Gastrocnemius medialis (tissue), 4 donors: ENCODE measurements around the gene CELF4. TPM values are rescaled to one million over a fixed set of nuclear protein-coding genes. Genes with fewer than 3 reads are reported as not detected.

Experiments used
- ATAC-seq, 2 donors: fragments of 150-250 bp; one replicate each; pipeline ENCODE4 v1.9.1; 2016
- DNase-seq, 2 donors: peaks; one replicate each; pipeline ENCODE4 v3.0.0-alpha.2; 2019
- H3K27ac ChIP-seq, 4 donors: fragments of 200-600 bp; sonication (generic); 1 replicate in 1 of 4; 2 replicates in 3 of 4; pipeline ENCODE4 v1.5.1; 2016 to 2018; ENCODE audit warnings: mild to moderate bottlenecking in 2 of 4, moderate library complexity in 1 of 4
- H3K27me3 ChIP-seq, 3 donors: fragments of 200-600 bp; sonication (generic) in 2 of 3; 1 replicate in 1 of 3; 2 replicates in 2 of 3; pipeline versions ENCODE4 v1.5.1 to v1.6.0; 2016 to 2019; ENCODE audit warnings: mild to moderate bottlenecking in 1 of 3, moderate library complexity in 1 of 3
- H3K36me3 ChIP-seq, 2 donors: fragments of 200-600 bp; sonication (generic) in 1 of 2; one replicate each; pipeline ENCODE4 v1.5.1; 2017 to 2018
- H3K4me1 ChIP-seq, 2 donors: fragments of 200-600 bp; sonication (generic) in 1 of 2; one replicate each; pipeline ENCODE4 v1.5.1; 2016 to 2017; ENCODE audit warnings: mild to moderate bottlenecking in 2 of 2
- H3K4me3 ChIP-seq, 4 donors: fragments of 200-600 bp; sonication (generic) in 3 of 4; 1 replicate in 1 of 4; 2 replicates in 3 of 4; pipeline ENCODE4 v1.5.1; 2016 to 2019; ENCODE audit warnings: mild to moderate bottlenecking in 2 of 4
- H3K9me3 ChIP-seq, 3 donors: fragments of 200-600 bp; sonication (generic) in 2 of 3; 1 replicate in 1 of 3; 2 replicates in 2 of 3; pipeline ENCODE4 v1.5.1; 2016 to 2019
- CTCF ChIP-seq, 5 experiments: fragments of 450-650 bp in 3 of 5; fragments of 200-600 bp in 2 of 5; sonication (generic) in 2 of 5; IDR thresholded peaks in 4 of 5; conservative IDR thresholded peaks in 1 of 5; 1 replicate in 4 of 5; 2 replicates in 1 of 5; pipeline ENCODE4 v1.5.1; 2016 to 2019; ENCODE audit warnings: antibody characterized with exemption in 5 of 5, mild to moderate bottlenecking in 3 of 5, moderate library complexity in 3 of 5
- POLR2A ChIP-seq, 2 donors: fragments of 450-650 bp; IDR thresholded peaks; one replicate each; pipeline ENCODE4 v1.6.1; 2017; ENCODE audit warnings: antibody characterized with exemption in 2 of 2, mild to moderate bottlenecking in 2 of 2, moderate library complexity in 2 of 2
- in situ Hi-C, 4 donors: fragments of 200-750 bp; cut with MboI; loops; one replicate each; pipeline versions ENCODE4 v1.15.0 to v1.8.0; 2017; ENCODE audit warnings: low sequenced_read_pairs in 4 of 4
- intact Hi-C: fragments of 100-400 bp; cut with DNase I; formaldehyde crosslinking; loops from one replicate; pipeline ENCODE4 v1.15.1; 2023; ENCODE audit warnings: low total_unique reads
- total RNA-seq, 4 donors: library from RNA; depleted of rRNA; stranded (reverse); fragments of >200 nt; gene quantifications; one replicate each; pipeline versions ENCODE4 v1.1.0 to v1.2.3, GENCODE V29; 2016

The CELF4 gene
- total RNA-seq, 4 donors from 2014 or later, result not detected

GRCh38 chr18:37445836-37446235 is 119.8 kb downstream of the CELF4 start:
- in situ Hi-C loops, result no loop called here
- Histone ChIP-seq H3K27me3 (peaks cover 0 to 4% (median 2%) of the 10 kb centered on the region in 3 donors), H3K4me3 (no peak overlapping the region), H3K36me3 (no peaks in the 10 kb centered on the region), H3K4me1 (no peaks in the 10 kb centered on the region), H3K9me3 (no peaks in the 10 kb centered on the region), H3K27ac (no peak overlapping the region)
- TF ChIP-seq CTCF (IDR thresholded peaks at IDR 0.05 in 4 of 5, conservative IDR thresholded peaks at IDR 0.05 in 1 of 5) (no peak), POLR2A (IDR thresholded peaks at IDR 0.05) (no peak)
- intact Hi-C loops, result loop anchor here (2.0 kb wide), 1 partner anchor 93 kb away; no protein-coding TSS in a partner anchor
- no peak for DNase-seq
- no peak for ATAC-seq

GRCh38 chr18:37445368-37445767 is 120.2 kb downstream of the CELF4 start:
- no peaks in the 10 kb centered on the region for H3K36me3 ChIP-seq
- DNase-seq (no peak), ATAC-seq (no peak)
- no peak overlapping the region for H3K27ac ChIP-seq
- peaks cover 0 to 4% (median 2%) of the 10 kb centered on the region in 3 donors for H3K27me3 ChIP-seq
- in situ Hi-C loops, result no loop called here
- H3K4me1 ChIP-seq, result no peaks in the 10 kb centered on the region
- intact Hi-C loops, result loop anchor here (2.0 kb wide), 1 partner anchor 93 kb away; no protein-coding TSS in a partner anchor
- H3K9me3 ChIP-seq, result no peaks in the 10 kb centered on the region
- H3K4me3 ChIP-seq, result no peak overlapping the region
- no peak for TF ChIP-seq POLR2A (IDR thresholded peaks at IDR 0.05)
- TF ChIP-seq CTCF (IDR thresholded peaks at IDR 0.05 in 4 of 5, conservative IDR thresholded peaks at IDR 0.05 in 1 of 5), result no peak

GRCh38 chr18:37443325-37444055 is 122.1 kb downstream of the CELF4 start:
- H3K9me3 ChIP-seq, result no peaks in the 10 kb centered on the region
- H3K4me1 ChIP-seq, result no peaks in the 10 kb centered on the region
- no peak overlapping the region for H3K4me3 ChIP-seq
- TF ChIP-seq CTCF (IDR thresholded peaks at IDR 0.05 in 4 of 5, conservative IDR thresholded peaks at IDR 0.05 in 1 of 5) (no peak), POLR2A (IDR thresholded peaks at IDR 0.05) (no peak)
- ATAC-seq (no peak), DNase-seq (no peak)
- H3K36me3 ChIP-seq, result no peaks in the 10 kb centered on the region
- H3K27ac ChIP-seq, result no peak overlapping the region
- in situ Hi-C loops, result no loop called here
- intact Hi-C loops, result loop anchor here (2.0 kb wide), 1 partner anchor 95 kb away; no protein-coding TSS in a partner anchor
- H3K27me3 ChIP-seq, result peaks cover 0 to 4% (median 2%) of the 10 kb centered on the region in 3 donors

- no peak overlapping the region for H3K27ac ChIP-seq
- H3K36me3 ChIP-seq, result no peaks in the 10 kb centered on the region
- TF ChIP-seq POLR2A (IDR thresholded peaks at IDR 0.05) (no peak), CTCF (IDR thresholded peaks at IDR 0.05 in 4 of 5, conservative IDR thresholded peaks at IDR 0.05 in 1 of 5) (no peak)
- no peaks in the 10 kb centered on the region for H3K4me1 ChIP-seq
- no peaks in the 10 kb centered on the region for H3K9me3 ChIP-seq
- in situ Hi-C loops, result no loop called here
- intact Hi-C loops, result no loop called here
- no peak overlapping the region for H3K4me3 ChIP-seq
- peaks cover 0 to 4% (median 2%) of the 10 kb centered on the region in 3 donors for H3K27me3 ChIP-seq
- ATAC-seq (no peak), DNase-seq (no peak)
These were observed 123.1 kb downstream of the CELF4 start for GRCh38 chr18:37442477-37442876.
